Natural killer cell treated with Interleukin-12 subunit alpha and Interleukin-12 subunit beta and Interleukin-15 and Interleukin-18, amount 100 ng/mL, for 72 hours (primary cell): ENCODE results near the gene HSFX1. TPM values are rescaled to one million over a fixed set of nuclear protein-coding genes. Genes with fewer than 3 reads are reported as not detected.
"Not testable (repeated sequence)": the region's sequence is repeated elsewhere in the genome, so short reads cannot be mapped to it uniquely, and the experiment has no call there.

ENCODE experiments used
- ATAC-seq, 2 donors: fragments of 150-1000 bp; cut with Tn5 transposase in 1 of 2; sonication (Bioruptor Pico), chemical (Tn5 transposase) in 1 of 2; 2 replicates each; pipeline ENCODE4 v1.10.0; 2021
- DNase-seq: peaks from one replicate; pipeline ENCODE4 v3.0.0; 2022; ENCODE audit warnings: low spot score
- H3K27ac Mint-ChIP-seq, 2 donors: 1 replicate in 1 of 2; 2 replicates in 1 of 2; pipeline ENCODE4 v1.8.0; 2022; ENCODE audit warnings: mixed read lengths in 2 of 2, mild to moderate bottlenecking in 1 of 2, moderate library complexity in 1 of 2
- H3K27me3 Mint-ChIP-seq, 2 donors: 1 replicate in 1 of 2; 2 replicates in 1 of 2; pipeline ENCODE4 v1.8.0; 2022; ENCODE audit warnings: mixed read lengths in 2 of 2
- H3K36me3 Mint-ChIP-seq: one replicate; pipeline ENCODE4 v1.8.0; 2022; ENCODE audit warnings: mixed read lengths
- H3K4me1 Mint-ChIP-seq, 2 donors: 1 replicate in 1 of 2; 2 replicates in 1 of 2; pipeline ENCODE4 v1.8.0; 2022; ENCODE audit warnings: low read depth in 2 of 2, mixed read lengths in 2 of 2, mild to moderate bottlenecking in 1 of 2
- H3K4me3 Mint-ChIP-seq: one replicate; pipeline ENCODE4 v1.8.0; 2022; ENCODE audit warnings: mixed read lengths
- H3K9me3 Mint-ChIP-seq: 2 replicates; pipeline ENCODE4 v1.8.0; 2022; ENCODE audit warnings: mixed read lengths
- total RNA-seq, 2 donors: library from RNA; stranded (reverse); gene quantifications; one replicate each; pipeline ENCODE4 v1.2.3, GENCODE V29; 2022

The HSFX1 gene, protein sequence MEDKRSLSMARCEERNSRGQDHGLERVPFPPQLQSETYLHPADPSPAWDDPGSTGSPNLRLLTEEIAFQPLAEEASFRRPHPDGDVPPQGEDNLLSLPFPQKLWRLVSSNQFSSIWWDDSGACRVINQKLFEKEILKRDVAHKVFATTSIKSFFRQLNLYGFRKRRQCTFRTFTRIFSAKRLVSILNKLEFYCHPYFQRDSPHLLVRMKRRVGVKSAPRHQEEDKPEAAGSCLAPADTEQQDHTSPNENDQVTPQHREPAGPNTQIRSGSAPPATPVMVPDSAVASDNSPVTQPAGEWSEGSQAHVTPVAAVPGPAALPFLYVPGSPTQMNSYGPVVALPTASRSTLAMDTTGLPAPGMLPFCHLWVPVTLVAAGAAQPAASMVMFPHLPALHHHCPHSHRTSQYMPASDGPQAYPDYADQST
- total RNA-seq, result under 1 TPM; 0.33 to 0.52 TPM

GRCh38 chrX:149773768-149774167 is at the start of gene HSFX1:
HSFX1 (plus strand) TSS chrX:149774068; CDS start chrX:149774682, 614 bp downstream.
- H3K4me1 Mint-ChIP-seq, H3K4me3 Mint-ChIP-seq, H3K27ac Mint-ChIP-seq, DNase-seq, ATAC-seq, H3K27me3 Mint-ChIP-seq, H3K9me3 Mint-ChIP-seq, H3K36me3 Mint-ChIP-seq: not testable (repeated sequence)

DNA sequence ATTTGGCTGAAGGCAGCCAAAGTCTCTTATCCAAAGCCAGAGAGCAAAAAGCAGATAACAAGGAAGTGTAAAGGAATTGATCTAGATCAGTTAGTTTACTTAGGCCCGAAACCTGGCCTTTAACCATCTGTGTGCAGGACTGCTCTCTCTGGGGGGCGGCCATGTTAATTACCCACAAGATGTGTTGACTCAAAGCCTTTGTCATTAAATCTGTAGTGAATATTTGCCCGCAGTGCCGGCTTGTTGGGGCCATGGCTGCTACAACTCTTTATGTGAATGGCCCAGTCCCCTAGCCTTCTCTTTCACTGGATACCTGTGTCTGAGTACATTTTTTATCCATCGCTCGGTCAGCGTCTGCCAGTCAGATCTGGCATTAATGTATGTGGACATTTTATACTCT is 46.6 kb upstream of the HSFX1 start:
- not testable (repeated sequence) for H3K27me3 Mint-ChIP-seq, H3K27ac Mint-ChIP-seq, H3K9me3 Mint-ChIP-seq, H3K4me1 Mint-ChIP-seq, ATAC-seq, H3K36me3 Mint-ChIP-seq, H3K4me3 Mint-ChIP-seq, DNase-seq

DNA sequence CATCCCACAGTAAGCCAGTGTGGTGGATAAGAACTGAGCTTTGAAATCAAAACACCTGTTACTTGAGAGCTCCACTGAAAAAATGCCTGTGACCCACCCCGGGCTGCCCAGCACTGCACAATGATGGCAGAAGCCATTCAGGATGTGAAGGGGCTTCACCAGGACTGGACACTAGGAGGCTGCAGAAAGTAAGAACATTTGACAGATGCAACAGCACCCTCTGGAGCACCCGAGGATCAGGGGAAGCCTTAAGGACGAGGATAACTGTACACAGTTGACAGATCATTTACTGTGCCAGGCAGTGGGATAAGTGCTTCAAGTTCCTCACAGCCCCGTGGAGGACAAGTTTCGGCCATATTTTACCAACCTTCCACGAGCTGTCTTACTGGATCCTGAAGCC is 31.6 kb upstream of the HSFX1 start:
- not testable (repeated sequence) for H3K9me3 Mint-ChIP-seq, H3K27ac Mint-ChIP-seq, H3K4me3 Mint-ChIP-seq, H3K36me3 Mint-ChIP-seq, DNase-seq, H3K27me3 Mint-ChIP-seq, H3K4me1 Mint-ChIP-seq, ATAC-seq

GRCh38 chrX:149746390-149747007 is 27.4 kb upstream of the HSFX1 start:
- H3K4me3 Mint-ChIP-seq, H3K9me3 Mint-ChIP-seq, H3K4me1 Mint-ChIP-seq, H3K27ac Mint-ChIP-seq, ATAC-seq, DNase-seq, H3K27me3 Mint-ChIP-seq, H3K36me3 Mint-ChIP-seq: not testable (repeated sequence)

DNA sequence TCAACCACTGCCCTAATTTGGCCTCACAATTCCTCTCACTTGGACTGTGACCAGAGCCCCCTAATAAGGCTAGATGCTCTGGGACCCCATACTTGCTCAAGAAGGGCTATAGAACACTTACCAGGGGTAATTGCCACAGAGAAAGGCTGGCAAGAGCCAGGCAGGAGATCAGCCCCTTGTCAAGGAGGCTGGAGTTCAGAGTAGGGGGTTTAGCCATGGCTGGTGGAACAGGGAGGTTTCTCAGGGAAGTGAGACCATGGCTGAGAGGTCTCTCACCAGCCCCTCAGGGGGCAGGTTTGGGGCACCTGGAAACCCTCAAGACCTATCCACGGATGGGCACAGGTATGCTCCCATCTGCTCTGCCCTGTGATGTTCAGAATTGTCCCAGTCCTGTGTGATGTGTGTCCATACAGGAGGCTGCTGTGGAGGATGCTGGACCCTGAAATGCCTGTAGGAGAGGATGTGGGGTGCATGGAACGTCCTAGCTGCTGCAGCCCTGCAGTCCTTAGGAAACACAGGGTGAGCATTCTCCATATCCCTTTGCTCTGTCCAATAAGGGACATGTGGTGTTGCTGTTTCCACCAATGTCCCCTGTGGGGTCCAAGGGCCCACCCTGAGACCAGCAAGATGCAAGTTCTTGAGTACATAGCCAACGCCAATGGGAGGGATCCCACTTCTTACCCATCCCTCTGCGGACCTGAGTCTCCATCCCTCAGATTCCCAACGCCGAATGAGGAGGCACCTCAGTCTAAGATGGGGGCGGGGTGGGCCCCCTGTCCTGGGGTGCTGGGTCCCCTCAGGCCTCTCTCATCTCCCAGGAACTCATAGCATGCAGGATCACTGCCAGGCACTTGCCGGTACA is 16.4 kb upstream of the HSFX1 start:
- DNase-seq (no peak), ATAC-seq (peak in 1 of 2 donors; percentile 37)
- Mint-ChIP-seq H3K9me3 (no peaks in the 10 kb centered on the region), H3K36me3 (no peaks in the 10 kb centered on the region), H3K27ac (no peak overlapping the region), H3K27me3 (peaks cover 0 to 15% of the 10 kb centered on the region in 2 donors), H3K4me3 (no peak overlapping the region), H3K4me1 (peaks cover 0 to 4% of the 10 kb centered on the region in 2 donors)

GRCh38 chrX:149758068-149758714 is 15.7 kb upstream of the HSFX1 start:
- Mint-ChIP-seq H3K4me1 (peaks cover 0 to 4% of the 10 kb centered on the region in 2 donors), H3K4me3 (no peak overlapping the region), H3K36me3 (no peaks in the 10 kb centered on the region), H3K9me3 (no peaks in the 10 kb centered on the region), H3K27ac (no peak overlapping the region), H3K27me3 (peaks cover 0 to 15% of the 10 kb centered on the region in 2 donors)
- DNase-seq (no peak), ATAC-seq (no peak)

DNA sequence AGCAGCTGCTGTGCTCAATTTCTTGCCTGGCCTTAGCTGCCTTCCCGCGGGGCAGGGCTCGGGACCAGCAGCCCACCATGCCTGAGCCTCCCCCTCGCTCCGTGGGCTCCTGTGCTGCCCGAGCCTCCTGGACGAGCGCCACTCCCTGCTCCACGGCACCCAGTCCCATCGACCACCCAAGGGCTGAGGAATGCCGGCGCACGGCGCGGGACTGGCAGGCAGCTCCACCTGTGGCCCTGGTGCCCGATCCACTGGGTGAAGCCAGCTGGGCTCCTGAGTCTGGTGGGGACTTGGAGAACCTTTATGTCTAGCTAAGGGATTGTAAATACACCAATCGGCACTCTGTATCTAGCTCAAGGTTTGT is 15.2 kb upstream of the HSFX1 start:
- not testable (repeated sequence) for ATAC-seq, H3K36me3 Mint-ChIP-seq, H3K27ac Mint-ChIP-seq, DNase-seq, H3K9me3 Mint-ChIP-seq, H3K4me1 Mint-ChIP-seq, H3K4me3 Mint-ChIP-seq
- peaks cover 0 to 12% of the 10 kb centered on the region in 2 donors for H3K27me3 Mint-ChIP-seq

DNA sequence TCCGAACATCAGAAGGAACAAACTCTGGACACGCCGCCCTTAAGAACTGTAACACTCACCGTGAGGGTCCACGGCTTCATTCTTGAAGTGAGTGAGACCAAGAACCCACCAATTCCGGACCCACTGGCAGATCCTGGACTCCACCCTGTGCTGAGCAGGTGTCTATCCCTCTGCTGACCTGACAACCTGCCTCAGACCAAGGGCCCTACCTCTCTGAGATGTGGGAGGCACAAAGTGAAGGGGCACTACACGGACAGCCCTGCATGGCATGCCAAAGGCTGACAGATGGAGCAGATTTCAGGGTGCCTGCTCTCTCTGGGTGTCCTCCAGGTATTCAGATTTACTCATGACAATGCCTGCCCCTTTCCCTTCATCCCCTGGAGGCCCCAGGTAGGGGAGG is 14.0 kb upstream of the HSFX1 start:
- Mint-ChIP-seq H3K9me3 (no peaks in the 10 kb centered on the region), H3K4me3 (no peak overlapping the region), H3K27me3 (peaks cover 0 to 10% of the 10 kb centered on the region in 2 donors), H3K4me1 (peaks cover 0 to 8% of the 10 kb centered on the region in 2 donors), H3K27ac (no peak overlapping the region), H3K36me3 (no peaks in the 10 kb centered on the region)
- no peak for ATAC-seq
- DNase-seq, result no peak

DNA sequence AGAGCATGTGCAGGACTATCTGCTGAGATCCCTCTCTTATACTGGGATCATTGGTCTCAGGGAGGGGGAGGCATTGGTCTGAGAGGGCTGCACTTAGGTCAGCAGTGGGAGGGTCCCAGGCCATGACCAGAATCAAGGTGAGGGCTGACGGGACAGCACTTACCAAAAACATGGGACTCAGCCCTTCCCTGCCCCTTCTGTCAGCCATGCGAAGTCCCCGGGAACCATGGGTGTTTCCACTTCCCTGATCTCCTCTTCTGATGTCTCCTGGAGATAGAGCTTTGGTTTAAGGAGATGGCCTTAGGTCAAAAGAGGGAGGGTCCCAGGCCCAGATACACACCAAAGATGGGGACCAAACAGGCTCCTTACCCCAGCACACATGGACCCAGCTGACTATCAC is 12.9 kb upstream of the HSFX1 start:
- DNase-seq (no peak), ATAC-seq (peak in 1 of 2 donors; percentile 40)
- no peak overlapping the region for H3K4me3 Mint-ChIP-seq
- peaks cover 0 to 8% of the 10 kb centered on the region in 2 donors for H3K4me1 Mint-ChIP-seq
- H3K36me3 Mint-ChIP-seq, result no peaks in the 10 kb centered on the region
- H3K27ac Mint-ChIP-seq, result no peak overlapping the region
- peaks cover 0 to 10% of the 10 kb centered on the region in 2 donors for H3K27me3 Mint-ChIP-seq
- no peaks in the 10 kb centered on the region for H3K9me3 Mint-ChIP-seq

DNA sequence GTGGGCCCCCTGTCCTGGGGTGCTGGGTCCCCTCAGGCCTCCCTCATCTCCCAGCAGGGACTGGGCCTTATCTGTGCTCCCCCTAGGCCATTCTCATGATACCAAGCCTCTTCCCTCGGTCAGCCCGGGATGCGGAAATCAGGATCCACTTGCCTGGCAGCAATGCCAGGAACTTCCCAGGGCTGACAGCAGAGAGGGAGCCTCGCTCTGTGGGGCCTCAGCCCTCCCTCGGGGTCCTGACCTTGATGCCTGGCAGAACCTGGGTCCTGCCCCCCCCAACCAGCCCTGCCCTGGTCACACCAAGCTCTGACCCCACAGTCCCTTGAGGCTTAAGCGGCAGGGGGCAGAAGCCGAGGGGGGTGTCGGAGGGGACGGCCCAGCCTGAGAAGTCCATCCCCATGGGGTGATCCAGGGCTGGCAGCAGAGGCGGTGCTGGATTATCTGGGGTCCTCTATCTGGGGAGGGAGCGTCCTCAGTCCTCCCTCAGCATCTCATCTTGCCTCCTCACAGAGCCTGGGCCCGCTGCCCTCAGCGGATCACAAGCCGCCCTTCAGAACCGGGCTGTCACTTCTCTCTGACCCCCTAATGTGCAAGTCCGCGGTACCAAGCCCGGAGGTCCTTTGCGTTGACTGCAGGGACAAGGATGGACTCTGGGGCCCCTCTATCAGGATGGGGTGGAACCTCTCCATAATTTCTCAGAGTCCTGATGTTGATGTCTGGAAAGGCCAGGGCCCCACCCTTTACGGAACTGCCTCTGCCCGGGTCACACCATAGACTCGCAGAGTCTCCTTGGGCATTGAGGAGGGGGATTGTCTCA is 11.8 kb upstream of the HSFX1 start:
- H3K4me1 Mint-ChIP-seq, H3K27me3 Mint-ChIP-seq, DNase-seq, H3K27ac Mint-ChIP-seq, H3K4me3 Mint-ChIP-seq, H3K9me3 Mint-ChIP-seq, H3K36me3 Mint-ChIP-seq: not testable (repeated sequence)
- peak in 1 of 2 donors; percentile 22 for ATAC-seq

GRCh38 chrX:149762696-149763614 is 10.9 kb upstream of the HSFX1 start:
- H3K4me1 Mint-ChIP-seq, result peaks cover 0 to 8% of the 10 kb centered on the region in 2 donors
- no peaks in the 10 kb centered on the region for H3K9me3 Mint-ChIP-seq
- peaks cover 0 to 6% of the 10 kb centered on the region in 2 donors for H3K27me3 Mint-ChIP-seq
- no peak overlapping the region for H3K4me3 Mint-ChIP-seq
- DNase-seq, result no peak
- no peaks in the 10 kb centered on the region for H3K36me3 Mint-ChIP-seq
- peak in 1 of 2 donors; percentile 34 for ATAC-seq
- H3K27ac Mint-ChIP-seq, result no peak overlapping the region

- not testable (repeated sequence) for ATAC-seq
Observed at GRCh38 chrX:149770344-149770743, 3.5 kb upstream of the HSFX1 start.

More at GRCh38 chrX:149770344-149770743, 3.5 kb upstream of the HSFX1 start:
- H3K27me3 Mint-ChIP-seq, H3K27ac Mint-ChIP-seq, H3K9me3 Mint-ChIP-seq, H3K4me1 Mint-ChIP-seq, H3K4me3 Mint-ChIP-seq, DNase-seq, H3K36me3 Mint-ChIP-seq: not testable (repeated sequence)
